Neural progenitor cell (in vitro differentiated cells): ENCODE results near the gene ATP5MK.

ENCODE experiments used
- EZH2phosphoT487 ChIP-seq: fragments of 200-600 bp; sonication (generic); IDR thresholded peaks from 2 replicates; pipeline ENCODE4 v1.6.1; 2017; ENCODE audit warnings: antibody characterized with exemption
- TF ChIP-seq, protein P1 (sequence below): fragments of 200-600 bp; sonication (generic); IDR thresholded peaks from 2 replicates; pipeline ENCODE4 v1.5.1; 2017; ENCODE audit warnings: antibody characterized with exemption, mild to moderate bottlenecking

DNA sequence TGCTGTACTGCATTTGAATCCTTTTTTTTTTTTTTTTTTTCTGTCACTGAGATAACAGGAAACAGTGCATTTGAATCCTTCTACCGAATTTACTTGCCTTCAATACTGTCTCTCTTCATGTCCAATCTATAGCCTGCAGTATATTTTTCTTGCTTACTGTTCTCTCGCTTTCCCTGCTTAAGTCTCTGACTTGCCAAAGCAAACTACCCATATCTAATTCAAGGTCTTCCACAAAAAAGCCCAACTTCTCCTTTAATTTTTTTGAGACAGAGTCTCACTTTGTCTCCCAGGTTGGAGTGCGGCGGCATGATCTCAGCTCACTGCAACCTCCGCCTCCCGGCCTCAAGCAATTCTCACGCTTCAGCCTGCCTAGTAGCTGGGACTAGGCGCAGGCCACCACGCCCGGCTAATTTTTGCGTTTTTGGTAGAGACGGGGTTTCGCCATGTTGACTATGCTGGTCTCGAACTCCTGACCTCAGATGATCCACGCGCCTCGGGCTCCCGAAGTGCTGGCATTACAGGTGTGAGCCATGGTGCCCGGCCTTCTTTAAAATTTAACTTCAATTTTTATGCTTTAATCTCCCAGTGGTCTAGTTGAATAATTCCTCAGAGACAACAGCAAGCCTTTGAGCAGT lies 1.0 kb upstream of the ATP5MK start:
- TF ChIP-seq, protein P1, sequence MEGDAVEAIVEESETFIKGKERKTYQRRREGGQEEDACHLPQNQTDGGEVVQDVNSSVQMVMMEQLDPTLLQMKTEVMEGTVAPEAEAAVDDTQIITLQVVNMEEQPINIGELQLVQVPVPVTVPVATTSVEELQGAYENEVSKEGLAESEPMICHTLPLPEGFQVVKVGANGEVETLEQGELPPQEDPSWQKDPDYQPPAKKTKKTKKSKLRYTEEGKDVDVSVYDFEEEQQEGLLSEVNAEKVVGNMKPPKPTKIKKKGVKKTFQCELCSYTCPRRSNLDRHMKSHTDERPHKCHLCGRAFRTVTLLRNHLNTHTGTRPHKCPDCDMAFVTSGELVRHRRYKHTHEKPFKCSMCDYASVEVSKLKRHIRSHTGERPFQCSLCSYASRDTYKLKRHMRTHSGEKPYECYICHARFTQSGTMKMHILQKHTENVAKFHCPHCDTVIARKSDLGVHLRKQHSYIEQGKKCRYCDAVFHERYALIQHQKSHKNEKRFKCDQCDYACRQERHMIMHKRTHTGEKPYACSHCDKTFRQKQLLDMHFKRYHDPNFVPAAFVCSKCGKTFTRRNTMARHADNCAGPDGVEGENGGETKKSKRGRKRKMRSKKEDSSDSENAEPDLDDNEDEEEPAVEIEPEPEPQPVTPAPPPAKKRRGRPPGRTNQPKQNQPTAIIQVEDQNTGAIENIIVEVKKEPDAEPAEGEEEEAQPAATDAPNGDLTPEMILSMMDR: no peak
- TF ChIP-seq EZH2phosphoT487: no peak
